Thoracic aorta (tissue), 2 donors: ENCODE data around the gene VIL1. TPM values are rescaled to one million over a fixed set of nuclear protein-coding genes. Genes with fewer than 3 reads are reported as not detected.

ENCODE experiments used
- ATAC-seq: fragments of 150-250 bp; one replicate; pipeline ENCODE4 v1.8.0; 2017; ENCODE audit warnings: low read depth; ENCODE audit not compliant: insufficient number of reproducible peaks, low FRiP score
- DNase-seq: peaks from one replicate; pipeline ENCODE4 v3.0.0-alpha.2; 2020; ENCODE audit warnings: low spot score
- H3K27ac ChIP-seq, 2 donors: fragments of 200-600 bp; sonication (generic); 1 replicate in 1 of 2; 2 replicates in 1 of 2; pipeline ENCODE4 v1.5.1; 2016; ENCODE audit warnings: mild to moderate bottlenecking in 2 of 2, moderate library complexity in 2 of 2
- H3K27me3 ChIP-seq: fragments of 200-600 bp; sonication (generic); replicated peaks from 2 replicates; pipeline ENCODE4 v1.6.0; 2016; ENCODE audit warnings: mild to moderate bottlenecking; ENCODE audit not compliant: insufficient read depth
- H3K36me3 ChIP-seq: fragments of 200-600 bp; sonication (generic); one replicate; pipeline ENCODE4 v1.5.1; 2016
- H3K4me1 ChIP-seq, 2 donors: fragments of 200-600 bp; sonication (generic); 1 replicate in 1 of 2; 2 replicates in 1 of 2; pipeline versions ENCODE4 v1.5.1 to v1.6.0; 2016; ENCODE audit warnings: low read depth in 2 of 2, mild to moderate bottlenecking in 1 of 2; ENCODE audit not compliant: control insufficient read depth in 1 of 2
- H3K4me3 ChIP-seq: fragments of 200-600 bp; sonication (generic); 2 replicates; pipeline ENCODE4 v1.5.1; 2016; ENCODE audit warnings: mild to moderate bottlenecking
- H3K9me3 ChIP-seq: fragments of 200-600 bp; sonication (generic); 2 replicates; pipeline ENCODE4 v1.5.1; 2016
- total RNA-seq, 2 donors: library from RNA; depleted of rRNA; stranded (reverse); fragments of >200 nt; gene quantifications; one replicate each; pipeline versions ENCODE4 v1.1.0 to v1.2.3, GENCODE V29; 2016
- TF ChIP-seq, protein P1 (sequence below): fragments of 200-600 bp; sonication (generic); IDR thresholded peaks from one replicate; pipeline ENCODE4 v1.5.1; 2019; ENCODE audit warnings: antibody characterized with exemption

The VIL1 gene
- total RNA-seq, 2 donors from 2014 or later, result 3.6 TPM; not detected in 1

DNA sequence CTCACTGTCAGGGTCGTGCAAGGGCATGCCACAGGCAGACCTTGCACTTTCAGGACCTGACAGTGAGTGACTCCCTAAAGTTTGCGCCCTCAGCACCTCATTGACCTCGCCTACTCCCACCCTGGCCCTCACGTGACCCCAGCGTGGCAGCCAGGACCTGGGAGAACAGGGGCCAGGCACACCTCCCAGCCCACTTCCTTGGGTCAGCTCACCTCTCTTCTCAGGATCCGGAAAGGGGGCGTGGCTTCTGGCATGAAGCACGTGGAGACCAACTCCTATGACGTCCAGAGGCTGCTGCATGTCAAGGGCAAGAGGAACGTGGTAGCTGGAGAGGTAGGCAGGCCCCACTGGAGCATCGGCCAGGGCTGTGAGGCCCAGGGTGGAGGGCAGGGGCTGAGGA is 8.8 kb downstream of the VIL1 start:
- H3K4me1 ChIP-seq, result no peaks in the 10 kb centered on the region
- no peaks in the 10 kb centered on the region for H3K36me3 ChIP-seq
- ATAC-seq (no peak), DNase-seq (no peak)
- TF ChIP-seq, protein P1, sequence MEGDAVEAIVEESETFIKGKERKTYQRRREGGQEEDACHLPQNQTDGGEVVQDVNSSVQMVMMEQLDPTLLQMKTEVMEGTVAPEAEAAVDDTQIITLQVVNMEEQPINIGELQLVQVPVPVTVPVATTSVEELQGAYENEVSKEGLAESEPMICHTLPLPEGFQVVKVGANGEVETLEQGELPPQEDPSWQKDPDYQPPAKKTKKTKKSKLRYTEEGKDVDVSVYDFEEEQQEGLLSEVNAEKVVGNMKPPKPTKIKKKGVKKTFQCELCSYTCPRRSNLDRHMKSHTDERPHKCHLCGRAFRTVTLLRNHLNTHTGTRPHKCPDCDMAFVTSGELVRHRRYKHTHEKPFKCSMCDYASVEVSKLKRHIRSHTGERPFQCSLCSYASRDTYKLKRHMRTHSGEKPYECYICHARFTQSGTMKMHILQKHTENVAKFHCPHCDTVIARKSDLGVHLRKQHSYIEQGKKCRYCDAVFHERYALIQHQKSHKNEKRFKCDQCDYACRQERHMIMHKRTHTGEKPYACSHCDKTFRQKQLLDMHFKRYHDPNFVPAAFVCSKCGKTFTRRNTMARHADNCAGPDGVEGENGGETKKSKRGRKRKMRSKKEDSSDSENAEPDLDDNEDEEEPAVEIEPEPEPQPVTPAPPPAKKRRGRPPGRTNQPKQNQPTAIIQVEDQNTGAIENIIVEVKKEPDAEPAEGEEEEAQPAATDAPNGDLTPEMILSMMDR, result no peak
- H3K9me3 ChIP-seq, result no peaks in the 10 kb centered on the region
- H3K27ac ChIP-seq, result no peak overlapping the region
- H3K27me3 ChIP-seq, result no peaks in the 10 kb centered on the region
- no peak overlapping the region for H3K4me3 ChIP-seq

DNA sequence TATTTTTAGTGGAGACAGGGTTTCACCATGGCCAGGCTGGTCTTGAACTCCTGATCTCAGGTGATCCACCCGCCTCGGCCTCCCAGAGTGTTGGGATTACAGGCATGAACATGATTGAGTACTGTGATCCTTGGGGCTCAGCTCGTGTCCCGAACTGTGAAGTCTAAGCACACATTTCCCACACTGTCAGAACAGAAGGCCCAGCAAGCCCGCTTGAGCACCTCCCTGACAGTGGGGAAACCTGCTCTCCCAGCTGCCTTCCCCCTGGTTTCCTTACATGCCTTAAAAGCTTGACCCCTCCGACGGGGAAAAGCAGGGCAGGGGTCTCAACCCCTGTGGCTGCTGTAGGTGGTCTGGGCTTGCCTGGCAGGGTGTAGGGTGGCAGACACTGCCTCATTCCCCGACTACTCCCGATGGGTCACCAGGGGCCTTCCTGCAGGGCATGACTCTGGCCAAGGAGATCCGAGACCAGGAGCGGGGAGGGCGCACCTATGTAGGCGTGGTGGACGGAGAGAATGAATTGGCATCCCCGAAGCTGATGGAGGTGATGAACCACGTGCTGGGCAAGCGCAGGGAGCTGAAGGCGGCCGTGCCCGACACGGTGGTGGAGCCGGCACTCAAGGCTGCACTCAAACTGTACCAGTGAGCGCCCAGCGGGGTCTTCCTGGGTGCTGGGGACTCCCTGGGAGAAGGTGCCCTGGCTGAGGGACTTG is 10.1 kb downstream of the VIL1 start:
- ATAC-seq (no peak), DNase-seq (no peak)
- H3K36me3 ChIP-seq, result no peaks in the 10 kb centered on the region
- no peak overlapping the region for H3K27ac ChIP-seq
- H3K27me3 ChIP-seq, result no peaks in the 10 kb centered on the region
- TF ChIP-seq, protein P1, result no peak
- no peaks in the 10 kb centered on the region for H3K4me1 ChIP-seq
- H3K9me3 ChIP-seq, result no peaks in the 10 kb centered on the region
- H3K4me3 ChIP-seq, result no peak overlapping the region

DNA sequence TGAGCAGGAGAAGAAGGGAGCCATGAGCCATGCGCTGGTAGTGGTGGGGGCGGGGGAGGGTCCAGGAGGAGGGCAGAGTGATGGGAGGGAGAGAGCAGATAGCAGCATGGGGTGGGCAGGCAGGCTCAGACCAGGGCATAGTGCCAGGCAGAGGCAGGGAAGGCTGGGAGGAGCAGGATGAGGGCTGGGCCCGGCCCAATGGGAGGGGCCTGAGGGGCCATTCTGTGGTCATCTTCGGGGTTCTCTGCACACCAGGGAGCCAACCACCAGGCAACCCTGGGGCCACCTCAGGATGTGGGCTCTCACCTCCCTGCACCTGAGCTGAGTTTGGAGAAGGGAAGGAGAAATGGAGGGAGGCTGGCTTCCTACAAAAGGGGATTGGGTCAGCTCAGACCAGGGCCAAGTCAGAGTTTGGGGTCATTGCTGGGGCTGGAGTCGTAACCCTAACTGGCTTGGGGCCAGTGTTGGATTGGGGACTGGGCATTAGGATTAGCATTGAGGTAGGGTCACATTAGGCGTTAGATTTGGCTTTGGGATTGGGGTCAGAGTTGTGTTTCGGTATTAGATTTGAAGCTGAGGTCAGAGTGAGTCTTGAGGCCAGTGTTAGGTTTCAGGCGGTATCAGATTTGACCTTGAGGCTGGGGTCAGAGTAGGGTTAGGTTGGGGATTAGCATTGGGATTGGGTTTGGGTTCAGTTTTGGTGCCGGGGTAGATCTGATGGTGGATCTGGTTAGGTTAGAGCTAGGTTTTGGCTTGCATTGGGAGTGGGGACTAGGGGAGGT is 11.2 kb downstream of the VIL1 start:
- Histone ChIP-seq H3K4me3 (no peak overlapping the region), H3K9me3 (no peaks in the 10 kb centered on the region)
- ATAC-seq, result no peak

DNA sequence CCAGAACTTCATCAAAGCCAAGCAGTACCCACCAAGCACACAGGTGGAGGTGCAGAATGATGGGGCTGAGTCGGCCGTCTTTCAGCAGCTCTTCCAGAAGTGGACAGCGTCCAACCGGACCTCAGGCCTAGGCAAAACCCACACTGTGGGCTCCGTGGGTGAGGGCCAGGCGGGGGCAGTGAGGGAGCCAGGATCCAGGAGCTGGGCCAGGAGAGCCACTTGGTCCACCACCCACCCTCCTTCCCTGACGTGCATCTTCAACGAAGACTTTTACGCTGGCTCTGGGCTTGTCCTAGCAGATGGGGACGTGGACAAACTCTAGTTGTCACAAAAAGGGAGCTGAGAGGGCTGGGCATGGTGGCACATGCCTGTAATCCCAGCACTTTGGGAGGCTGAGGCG is 11.8 kb downstream of the VIL1 start:
- ATAC-seq (no peak), DNase-seq (no peak)
- Histone ChIP-seq H3K4me1 (no peaks in the 10 kb centered on the region), H3K27me3 (no peaks in the 10 kb centered on the region), H3K9me3 (no peaks in the 10 kb centered on the region), H3K4me3 (no peak overlapping the region), H3K36me3 (no peaks in the 10 kb centered on the region), H3K27ac (no peak overlapping the region)
- TF ChIP-seq, protein P1, result no peak

More for the DNA sequence above, 11.2 kb downstream of the VIL1 start:
- Histone ChIP-seq H3K36me3 (no peaks in the 10 kb centered on the region), H3K27ac (no peak overlapping the region), H3K4me1 (no peaks in the 10 kb centered on the region), H3K27me3 (no peaks in the 10 kb centered on the region)
- TF ChIP-seq, protein P1, result no peak
- DNase-seq, result no peak

DNA sequence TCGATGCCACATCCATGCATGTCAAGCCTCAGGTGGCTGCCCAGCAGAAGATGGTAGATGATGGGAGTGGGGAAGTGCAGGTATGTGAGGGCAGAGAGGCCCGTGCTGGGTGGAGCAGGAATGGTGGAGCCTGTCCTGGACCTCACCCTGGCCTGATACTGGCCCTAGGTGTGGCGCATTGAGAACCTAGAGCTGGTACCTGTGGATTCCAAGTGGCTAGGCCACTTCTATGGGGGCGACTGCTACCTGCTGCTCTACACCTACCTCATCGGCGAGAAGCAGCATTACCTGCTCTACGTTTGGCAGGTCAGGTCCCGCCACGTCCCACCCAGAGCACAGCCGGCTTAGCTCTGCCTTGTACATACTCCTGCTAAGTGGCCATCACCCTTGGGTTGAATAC is 13.0 kb downstream of the VIL1 start:
- H3K4me1 ChIP-seq, result no peaks in the 10 kb centered on the region
- TF ChIP-seq, protein P1, result no peak
- no peaks in the 10 kb centered on the region for H3K36me3 ChIP-seq
- no peak for DNase-seq
- ATAC-seq, result no peak
- H3K9me3 ChIP-seq, result no peaks in the 10 kb centered on the region
- no peak overlapping the region for H3K27ac ChIP-seq
- H3K27me3 ChIP-seq, result no peaks in the 10 kb centered on the region
- H3K4me3 ChIP-seq, result no peak overlapping the region
